Endothelial cell of umbilical vein (primary cell): Measurements from ENCODE around the gene ADAM22.

Experiments used
- CTCF ChIP-seq, 2 donors: IDR thresholded peaks; 1 replicate in 1 of 2; 2 replicates in 1 of 2; pipeline ENCODE4 v1.5.1; 2011; ENCODE audit warnings: low read length in 2 of 2, mild to moderate bottlenecking in 2 of 2, moderate library complexity in 2 of 2, control low read depth in 1 of 2, inconsistent platforms in 1 of 2, low read depth in 1 of 2; ENCODE audit not compliant: insufficient read depth in 1 of 2; ENCODE audit errors: extremely low read depth in 1 of 2
- EZH2 ChIP-seq: IDR thresholded peaks from 2 replicates; pipeline ENCODE4 v1.6.1; 2012; ENCODE audit warnings: borderline replicate concordance, low read depth, mild to moderate bottlenecking, moderate library complexity, low read length, inconsistent platforms; ENCODE audit not compliant: severe bottlenecking
- POLR2A ChIP-seq: IDR thresholded peaks from 2 replicates; pipeline ENCODE4 v1.6.1; 2012; ENCODE audit warnings: low read depth, mild to moderate bottlenecking, control low read depth, low read length
- POLR2AphosphoS5 ChIP-seq: IDR thresholded peaks from 2 replicates; pipeline ENCODE4 v1.6.1; 2012; ENCODE audit warnings: low read depth, mild to moderate bottlenecking, control low read depth, low read length, moderate library complexity; ENCODE audit not compliant: insufficient read depth

DNA sequence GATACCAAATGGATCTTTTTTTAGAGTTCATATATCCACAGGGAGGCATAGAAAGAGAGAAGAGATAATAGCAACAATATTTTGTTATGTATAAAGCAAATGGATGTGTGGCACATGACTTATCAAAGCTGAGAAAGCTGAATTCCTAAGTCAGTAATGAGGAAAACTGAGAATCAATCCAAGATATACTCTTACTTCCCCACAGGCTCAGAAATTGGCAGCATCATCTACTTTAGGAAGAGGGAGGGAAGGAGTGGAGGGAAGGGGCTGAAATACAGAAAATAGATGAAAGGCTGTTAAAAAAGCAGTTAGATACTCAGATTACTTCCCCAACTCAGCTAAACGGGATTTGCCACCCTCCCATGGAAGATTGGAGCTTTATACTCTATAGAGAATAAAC is 222.3 kb downstream of the ADAM22 start:
- TF ChIP-seq EZH2 (no peak), CTCF (IDR thresholded peaks at IDR 0.05; ENCODE audit: extremely low read depth in 1 of 2, insufficient read depth in 1 of 2, low read depth in 1 of 2, low read length in 2 of 2) (no peak), POLR2A (no peak), POLR2AphosphoS5 (no peak)
